ENCODE data around the gene HAX1.
"Not testable (repeated sequence)": the region's sequence is repeated elsewhere in the genome, so short reads cannot be mapped to it uniquely, and the experiment has no call there.

HAX1 gene

GRCh38 chr1:154272217-154272998 lies at the start of gene HAX1:
Gene HAX1 (plus strand): TSS chr1:154272629. CDS start chr1:154272724, 95 bp downstream.
- in situ Hi-C loops (cut with HindIII; ENCODE audit: low pct_unique_long_range_greater_than_20kb, low sequenced_read_pairs): no loop called here
- TF ChIP-seq JUND (IDR thresholded peaks at IDR 0.05; ENCODE audit: low read depth): no peak
- peak; percentile 85 to 98 for DNase-seq (ENCODE audit: low read depth in 1 of 2, low spot score in 1 of 2)

- in situ Hi-C loops (cut with HindIII; ENCODE audit: low pct_unique_long_range_greater_than_20kb, low sequenced_read_pairs): no loop called here
- DNase-seq (ENCODE audit: low read depth in 1 of 2, low spot score in 1 of 2): no peak
- TF ChIP-seq JUND (IDR thresholded peaks at IDR 0.05; ENCODE audit: low read depth): no peak
Observed at GRCh38 chr1:154222918-154223317, 49.5 kb upstream of the HAX1 start.

DNA sequence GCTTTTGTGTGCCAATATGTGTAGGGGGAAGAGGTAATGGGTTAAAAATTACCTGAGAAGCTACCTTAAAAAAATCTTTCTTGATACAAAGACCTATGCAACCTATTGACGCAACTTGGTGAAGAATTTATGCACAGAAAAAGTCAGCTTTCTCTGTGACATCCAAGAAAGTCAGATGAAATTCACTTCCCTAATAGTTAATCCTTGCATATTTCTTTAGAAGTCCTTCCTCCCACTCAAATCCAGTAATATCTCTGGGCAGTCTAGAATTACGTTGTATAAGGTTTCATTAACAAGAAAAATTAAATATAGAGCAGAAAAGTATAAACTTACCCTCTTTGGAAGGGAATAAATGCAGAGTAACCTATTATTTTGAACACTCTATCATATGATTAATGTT lies 48.8 kb upstream of the HAX1 start:
- no peak for DNase-seq (ENCODE audit: low read depth in 1 of 2, low spot score in 1 of 2)
- TF ChIP-seq JUND (IDR thresholded peaks at IDR 0.05; ENCODE audit: low read depth): no peak
- in situ Hi-C loops (cut with HindIII; ENCODE audit: low pct_unique_long_range_greater_than_20kb, low sequenced_read_pairs): no loop called here

DNA sequence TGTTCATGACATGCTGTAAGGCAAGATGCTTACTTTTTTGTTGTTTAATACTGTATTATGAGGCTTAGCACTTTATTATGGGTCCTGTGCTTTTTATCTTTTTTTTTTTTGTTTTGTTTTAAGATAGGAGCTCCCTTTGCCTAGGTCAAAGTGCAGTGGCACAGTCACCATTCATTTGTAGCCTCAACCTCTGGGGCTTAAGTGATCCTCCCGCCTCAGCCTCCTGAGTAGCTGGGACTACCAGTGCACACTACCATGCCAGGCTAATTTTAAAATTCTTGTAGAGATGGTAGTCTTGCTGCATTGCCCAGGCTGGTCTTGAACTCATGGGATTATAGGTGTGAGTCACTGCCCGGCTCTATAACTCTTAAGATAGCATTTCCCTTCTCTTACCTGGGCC lies 47.1 kb upstream of the HAX1 start:
- no peak for TF ChIP-seq JUND (IDR thresholded peaks at IDR 0.05; ENCODE audit: low read depth)
- in situ Hi-C loops (cut with HindIII; ENCODE audit: low pct_unique_long_range_greater_than_20kb, low sequenced_read_pairs): no loop called here
- DNase-seq (ENCODE audit: low read depth in 1 of 2, low spot score in 1 of 2): no peak

GRCh38 chr1:154231112-154231511 lies 41.3 kb upstream of the HAX1 start:
- DNase-seq (ENCODE audit: low read depth in 1 of 2, low spot score in 1 of 2); in situ Hi-C loops (cut with HindIII; ENCODE audit: low pct_unique_long_range_greater_than_20kb, low sequenced_read_pairs): not testable (repeated sequence)

GRCh38 chr1:154233127-154233526 lies 39.3 kb upstream of the HAX1 start:
- DNase-seq (ENCODE audit: low read depth in 1 of 2, low spot score in 1 of 2); in situ Hi-C loops (cut with HindIII; ENCODE audit: low pct_unique_long_range_greater_than_20kb, low sequenced_read_pairs): not testable (repeated sequence)

- TF ChIP-seq JUND (IDR thresholded peaks at IDR 0.05; ENCODE audit: low read depth): no peak
- in situ Hi-C loops (cut with HindIII; ENCODE audit: low pct_unique_long_range_greater_than_20kb, low sequenced_read_pairs): no loop called here
- no peak for DNase-seq (ENCODE audit: low read depth in 1 of 2, low spot score in 1 of 2)
Observed at GRCh38 chr1:154236855-154237254, 35.6 kb upstream of the HAX1 start.

GRCh38 chr1:154237435-154237834 lies 35.0 kb upstream of the HAX1 start:
- DNase-seq (ENCODE audit: low read depth in 1 of 2, low spot score in 1 of 2): no peak
- in situ Hi-C loops (cut with HindIII; ENCODE audit: low pct_unique_long_range_greater_than_20kb, low sequenced_read_pairs): no loop called here
- no peak for TF ChIP-seq JUND (IDR thresholded peaks at IDR 0.05; ENCODE audit: low read depth)

DNA sequence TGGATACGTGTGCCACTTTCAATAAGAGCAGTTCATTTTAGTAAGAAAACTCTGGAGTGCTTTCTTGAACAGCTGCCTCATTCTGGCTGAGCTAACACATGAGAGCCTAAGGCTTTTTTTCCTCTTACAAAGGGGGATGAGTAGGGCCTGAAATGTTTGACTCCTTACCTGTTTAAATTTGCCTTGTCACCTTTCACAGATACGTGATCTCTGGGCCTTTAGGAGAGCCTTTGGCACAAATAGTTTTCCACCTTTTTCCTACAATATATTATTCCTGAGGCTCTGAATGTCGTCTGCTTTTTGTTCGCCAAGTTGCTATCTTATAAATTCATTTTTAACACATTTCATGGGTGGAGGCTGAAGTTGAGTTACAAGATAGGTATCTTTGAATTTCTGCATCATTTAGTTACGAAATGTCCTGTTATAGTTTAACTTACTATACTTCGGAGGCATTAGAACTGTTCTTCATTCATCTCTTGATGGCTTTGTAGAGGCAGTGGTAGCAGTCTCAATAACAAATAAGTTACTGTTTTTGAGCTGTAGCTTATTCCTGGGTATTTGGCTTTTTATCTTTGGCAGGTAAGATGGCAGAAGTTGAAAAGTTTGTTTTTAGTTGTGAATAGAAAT lies 34.4 kb upstream of the HAX1 start:
- in situ Hi-C loops (cut with HindIII; ENCODE audit: low pct_unique_long_range_greater_than_20kb, low sequenced_read_pairs): no loop called here
- no peak for TF ChIP-seq JUND (IDR thresholded peaks at IDR 0.05; ENCODE audit: low read depth)
- no peak for DNase-seq (ENCODE audit: low read depth in 1 of 2, low spot score in 1 of 2)

- in situ Hi-C loops (cut with HindIII; ENCODE audit: low pct_unique_long_range_greater_than_20kb, low sequenced_read_pairs): no loop called here
- no peak for DNase-seq (ENCODE audit: low read depth in 1 of 2, low spot score in 1 of 2)
- TF ChIP-seq JUND (IDR thresholded peaks at IDR 0.05; ENCODE audit: low read depth): no peak
Observed at GRCh38 chr1:154239491-154239890, 32.9 kb upstream of the HAX1 start.

DNA sequence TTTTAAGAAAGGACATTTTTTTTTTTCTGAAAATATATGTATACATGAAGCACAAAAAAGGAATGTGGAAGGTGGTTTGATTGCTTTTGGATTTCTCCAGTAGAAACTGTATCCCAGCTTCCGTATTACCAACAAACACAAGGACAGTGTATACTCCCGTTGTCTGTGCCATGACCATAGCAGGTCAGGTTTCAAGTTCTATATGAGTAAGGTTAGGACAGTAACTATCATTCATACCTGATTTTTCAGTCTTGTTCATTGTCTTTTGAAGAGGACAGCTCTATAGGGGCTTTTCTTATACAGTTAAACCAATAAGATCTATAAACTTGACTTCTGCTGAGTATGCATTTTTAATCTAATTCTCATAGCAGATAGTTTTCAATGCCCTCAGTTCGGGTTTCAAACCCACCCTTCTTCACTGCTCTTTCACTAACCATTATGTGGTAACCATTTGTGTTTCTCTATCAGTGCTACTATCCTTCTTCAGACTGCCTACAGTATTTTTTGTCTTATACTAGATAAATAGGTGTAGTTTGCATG lies 32.1 kb upstream of the HAX1 start:
- no peak for TF ChIP-seq JUND (IDR thresholded peaks at IDR 0.05; ENCODE audit: low read depth)
- in situ Hi-C loops (cut with HindIII; ENCODE audit: low pct_unique_long_range_greater_than_20kb, low sequenced_read_pairs): no loop called here
- DNase-seq (ENCODE audit: low read depth in 1 of 2, low spot score in 1 of 2): no peak

DNA sequence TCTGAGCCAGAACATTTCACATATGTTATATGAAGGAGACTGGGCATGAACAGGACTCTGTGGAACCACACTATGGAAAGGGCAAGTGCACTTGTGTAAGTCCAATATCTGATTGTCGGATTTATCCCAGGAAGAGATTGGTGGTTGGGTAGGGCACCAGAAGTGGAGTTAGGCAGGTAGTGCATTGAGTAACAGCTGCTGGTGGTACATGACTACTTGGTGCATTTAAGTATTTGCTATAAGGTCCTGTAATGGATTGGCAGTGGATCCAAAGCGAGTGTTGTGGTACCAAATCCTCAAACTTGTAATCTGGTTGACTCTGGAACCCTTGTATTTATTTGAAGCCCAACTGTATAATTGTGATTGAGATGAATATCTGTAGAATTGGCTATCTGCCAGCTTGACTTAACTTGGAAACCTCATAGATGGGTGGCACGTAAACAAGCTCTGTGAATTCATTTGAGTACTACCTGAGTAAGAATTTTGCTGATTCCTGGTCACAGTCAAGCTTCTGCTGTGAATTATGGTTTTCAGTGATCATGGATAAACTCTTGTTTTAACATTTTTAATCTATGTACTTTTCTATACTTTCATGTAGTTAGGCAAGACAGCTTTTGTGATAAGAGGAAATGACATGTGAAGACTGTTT lies 30.6 kb upstream of the HAX1 start:
- peak in 1 of 2 experiments; percentile 19 for DNase-seq (ENCODE audit: low read depth in 1 of 2, low spot score in 1 of 2)
- in situ Hi-C loops (cut with HindIII; ENCODE audit: low pct_unique_long_range_greater_than_20kb, low sequenced_read_pairs): no loop called here
- no peak for TF ChIP-seq JUND (IDR thresholded peaks at IDR 0.05; ENCODE audit: low read depth)

- DNase-seq (ENCODE audit: low read depth in 1 of 2, low spot score in 1 of 2): no peak
- in situ Hi-C loops (cut with HindIII; ENCODE audit: low pct_unique_long_range_greater_than_20kb, low sequenced_read_pairs): no loop called here
- no peak for TF ChIP-seq JUND (IDR thresholded peaks at IDR 0.05; ENCODE audit: low read depth)
Observed at GRCh38 chr1:154253671-154254070, 18.8 kb upstream of the HAX1 start.

Measured in T47D (cell line).